ENCODE data around the gene CERS5.
"Not testable (repeated sequence)": the region's sequence is repeated elsewhere in the genome, so short reads cannot be mapped to it uniquely, and the experiment has no call there.

The CERS5 gene

DNA sequence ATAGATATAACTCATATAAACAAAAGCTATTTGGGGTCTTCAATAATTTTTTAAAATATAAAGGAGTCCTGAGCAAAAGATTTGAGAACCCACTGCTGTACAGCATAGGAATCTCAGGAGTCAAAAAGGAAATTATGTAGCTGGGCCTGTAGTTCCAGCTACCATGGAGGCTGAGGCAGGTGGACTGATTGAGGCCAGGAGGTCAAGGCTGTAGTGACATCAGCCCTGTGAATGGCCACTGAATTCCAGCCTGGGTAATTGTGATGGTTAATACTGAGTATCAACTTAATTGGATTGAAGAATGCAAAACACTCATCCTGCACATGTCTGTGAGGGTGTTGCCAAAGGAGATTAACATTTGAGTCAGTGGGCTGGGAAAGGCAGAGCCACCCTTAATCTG lies 10.5 kb downstream of the CERS5 start:
- no peak overlapping the region for H3K4me3 ChIP-seq (ENCODE audit: low read depth, low read length)
- TF ChIP-seq, protein P1, sequence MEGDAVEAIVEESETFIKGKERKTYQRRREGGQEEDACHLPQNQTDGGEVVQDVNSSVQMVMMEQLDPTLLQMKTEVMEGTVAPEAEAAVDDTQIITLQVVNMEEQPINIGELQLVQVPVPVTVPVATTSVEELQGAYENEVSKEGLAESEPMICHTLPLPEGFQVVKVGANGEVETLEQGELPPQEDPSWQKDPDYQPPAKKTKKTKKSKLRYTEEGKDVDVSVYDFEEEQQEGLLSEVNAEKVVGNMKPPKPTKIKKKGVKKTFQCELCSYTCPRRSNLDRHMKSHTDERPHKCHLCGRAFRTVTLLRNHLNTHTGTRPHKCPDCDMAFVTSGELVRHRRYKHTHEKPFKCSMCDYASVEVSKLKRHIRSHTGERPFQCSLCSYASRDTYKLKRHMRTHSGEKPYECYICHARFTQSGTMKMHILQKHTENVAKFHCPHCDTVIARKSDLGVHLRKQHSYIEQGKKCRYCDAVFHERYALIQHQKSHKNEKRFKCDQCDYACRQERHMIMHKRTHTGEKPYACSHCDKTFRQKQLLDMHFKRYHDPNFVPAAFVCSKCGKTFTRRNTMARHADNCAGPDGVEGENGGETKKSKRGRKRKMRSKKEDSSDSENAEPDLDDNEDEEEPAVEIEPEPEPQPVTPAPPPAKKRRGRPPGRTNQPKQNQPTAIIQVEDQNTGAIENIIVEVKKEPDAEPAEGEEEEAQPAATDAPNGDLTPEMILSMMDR (IDR thresholded peaks at IDR 0.05; ENCODE audit: low read depth, low read length): no peak

DNA sequence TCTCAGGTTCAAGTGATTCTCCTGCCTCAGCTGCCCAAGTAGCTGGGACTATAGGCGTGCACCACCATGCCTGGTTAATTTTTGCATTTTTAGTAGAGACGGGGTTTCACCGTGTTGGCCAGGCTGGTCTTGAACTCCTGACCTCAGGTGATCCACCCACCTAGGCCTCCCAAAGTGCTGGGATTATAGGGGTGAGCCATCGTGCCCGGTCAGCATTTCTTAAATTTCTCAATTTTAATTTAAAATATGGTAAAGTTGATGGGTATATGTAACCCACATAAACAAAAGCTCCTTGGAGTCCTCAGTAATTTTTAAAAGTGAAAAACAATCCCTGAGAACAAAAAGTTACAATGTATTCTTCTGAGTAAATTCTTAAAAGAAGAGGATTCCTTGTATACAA lies 12.2 kb downstream of the CERS5 start:
- not testable (repeated sequence) for H3K4me3 ChIP-seq (ENCODE audit: low read depth, low read length)

DNA sequence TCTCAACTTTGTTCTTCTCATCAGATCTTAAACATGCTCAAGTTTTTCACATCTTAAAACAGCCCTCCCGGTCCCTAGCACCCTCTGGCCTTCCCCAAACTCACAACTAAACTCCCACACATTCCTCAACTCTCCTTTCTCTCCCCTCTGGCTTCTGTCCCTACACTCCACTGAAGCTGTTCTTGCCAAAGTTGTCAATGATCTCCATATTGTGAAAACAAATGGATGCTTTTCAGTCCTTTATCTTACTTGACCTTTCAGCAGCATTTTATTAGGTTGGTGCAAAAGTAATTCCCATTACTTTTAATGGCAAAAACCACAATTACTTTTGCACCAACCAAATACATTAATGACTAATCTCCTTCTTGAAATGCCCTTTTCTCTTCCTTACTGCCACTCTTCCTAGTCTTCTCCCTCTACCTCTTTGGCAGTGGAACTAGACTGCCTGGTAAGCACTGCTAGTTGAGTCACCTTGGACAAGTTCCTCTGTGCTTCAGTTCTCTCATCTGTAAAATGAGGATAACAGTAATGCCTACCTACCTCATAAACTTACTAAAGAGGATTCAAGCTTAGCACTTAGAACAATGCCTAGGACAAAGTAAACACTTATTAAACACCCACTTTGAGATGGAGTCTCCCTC lies 16.0 kb downstream of the CERS5 start:
- TF ChIP-seq, protein P1 (IDR thresholded peaks at IDR 0.05; ENCODE audit: low read depth, low read length): no peak
- no peak overlapping the region for H3K4me3 ChIP-seq (ENCODE audit: low read depth, low read length)

DNA sequence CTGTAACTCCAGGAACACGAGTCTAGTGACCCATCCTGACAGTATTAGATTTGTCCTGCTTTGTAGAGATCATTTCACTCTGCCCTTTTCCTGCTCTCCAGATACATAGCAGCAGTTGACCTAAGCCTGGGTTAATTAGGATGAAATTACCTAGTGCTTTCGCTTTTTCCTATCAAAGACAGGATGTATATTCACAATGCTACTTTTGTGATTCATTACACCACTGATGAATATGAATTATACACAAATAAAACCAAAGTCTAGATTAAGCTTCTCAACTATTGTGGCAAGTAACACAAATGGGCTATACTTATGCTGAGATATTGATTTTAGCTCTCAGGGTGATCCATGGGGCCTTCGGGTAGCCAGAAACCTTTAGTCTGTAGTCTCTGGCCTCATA lies 17.9 kb downstream of the CERS5 start:
- TF ChIP-seq, protein P1 (IDR thresholded peaks at IDR 0.05; ENCODE audit: low read depth, low read length): no peak
- H3K4me3 ChIP-seq (ENCODE audit: low read depth, low read length): no peak overlapping the region

DNA sequence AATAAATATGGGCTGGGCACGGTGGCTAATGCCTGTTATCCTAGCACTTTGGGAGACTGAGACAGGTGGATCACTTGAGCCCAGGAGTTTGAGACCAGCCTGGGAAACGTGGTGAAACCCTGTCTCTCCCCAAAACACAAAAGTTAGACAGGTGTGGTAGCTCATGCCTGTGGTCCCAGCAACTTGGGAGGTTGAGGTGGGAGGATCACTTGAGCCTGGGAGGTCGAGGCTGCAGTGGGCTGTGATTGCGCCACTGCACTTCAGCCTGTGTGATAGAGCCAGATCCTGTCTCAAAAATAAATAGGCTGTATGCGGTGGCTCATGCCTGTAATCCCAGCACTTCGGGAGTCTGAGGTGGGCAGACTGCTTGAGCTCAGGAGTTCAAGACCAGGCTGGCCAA lies 19.2 kb downstream of the CERS5 start:
- not testable (repeated sequence) for H3K4me3 ChIP-seq (ENCODE audit: low read depth, low read length)

DNA sequence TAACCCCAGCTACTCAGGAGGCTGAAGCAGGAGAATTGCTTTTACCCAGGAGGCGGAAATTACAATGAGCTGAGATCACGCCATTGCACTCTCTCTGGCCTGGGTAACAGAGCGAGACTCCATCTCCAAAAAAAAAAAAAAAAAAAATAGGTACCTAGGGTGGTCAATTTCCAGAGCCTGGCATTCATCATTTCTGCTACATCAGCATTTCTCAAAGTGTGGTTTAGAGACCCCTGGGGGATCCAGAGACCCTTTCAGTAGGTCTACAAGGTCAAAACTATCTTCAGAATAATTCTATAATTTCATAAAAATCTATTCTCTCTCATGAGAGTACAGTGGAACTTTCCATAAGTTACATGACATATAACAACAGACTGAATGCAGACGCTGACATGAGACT lies 19.9 kb downstream of the CERS5 start:
- TF ChIP-seq, protein P1 (IDR thresholded peaks at IDR 0.05; ENCODE audit: low read depth, low read length): no peak

DNA sequence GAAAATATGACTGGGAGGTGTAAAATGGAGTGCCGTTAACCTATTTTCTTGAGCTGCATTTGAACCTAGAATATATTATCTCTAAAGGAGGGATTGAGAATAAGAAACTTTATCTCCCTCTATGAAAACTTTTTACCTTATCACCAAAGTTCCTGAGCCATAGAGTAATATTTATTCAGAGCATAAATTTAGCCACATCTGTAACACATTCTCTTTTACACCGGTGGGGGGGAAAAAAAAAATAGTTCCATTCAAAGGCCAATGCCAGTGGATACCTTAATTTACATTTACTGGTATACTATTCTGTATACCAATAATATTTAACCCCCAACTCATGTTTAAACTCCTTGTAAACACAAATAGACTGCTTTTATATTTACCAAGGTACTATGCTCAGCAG lies 21.7 kb downstream of the CERS5 start:
- TF ChIP-seq, protein P1 (IDR thresholded peaks at IDR 0.05; ENCODE audit: low read depth, low read length): no peak

More for the DNA sequence above, 19.9 kb downstream of the CERS5 start:
- H3K4me3 ChIP-seq (ENCODE audit: low read depth, low read length): no peak overlapping the region

DNA sequence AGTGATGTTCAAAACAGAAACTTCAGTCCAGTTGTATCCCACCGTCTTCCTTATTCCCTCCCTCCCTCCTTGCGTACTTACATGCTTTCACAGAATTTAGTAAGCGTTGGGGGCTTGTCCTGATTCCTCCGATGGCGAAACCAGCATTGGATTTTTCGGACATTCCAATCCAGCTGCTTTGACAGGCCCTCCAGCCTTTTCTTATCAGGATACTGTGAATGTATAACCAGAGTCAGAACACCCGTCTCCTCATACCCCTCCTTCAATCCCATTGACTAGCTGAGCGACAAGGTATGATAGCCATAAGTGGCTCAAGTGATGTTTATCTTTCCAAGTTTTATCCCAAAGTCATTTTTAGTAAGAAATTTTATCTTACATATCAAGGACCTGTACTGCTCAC lies 24.2 kb downstream of the CERS5 start:
- H3K4me3 ChIP-seq (ENCODE audit: low read depth, low read length): no peak overlapping the region

More for the DNA sequence above, 21.7 kb downstream of the CERS5 start:
- H3K4me3 ChIP-seq (ENCODE audit: low read depth, low read length): no peak overlapping the region

More for the DNA sequence above, 24.2 kb downstream of the CERS5 start:
- TF ChIP-seq, protein P1 (IDR thresholded peaks at IDR 0.05; ENCODE audit: low read depth, low read length): no peak
